OCI-LY1 (cell line): ENCODE measurements around the gene PPP1R15B.

Experiments used
- H2AFZ ChIP-seq: fragments of 200-600 bp; sonication (generic), shearing (Covaris generic); 2 replicates; pipeline ENCODE4 v1.6.0; 2014; ENCODE audit warnings: antibody characterized with exemption, mild to moderate bottlenecking, low read length
- H3F3A ChIP-seq: fragments of 200-600 bp; sonication (generic), shearing (Covaris generic); 2 replicates; pipeline ENCODE4 v1.6.0; 2014; ENCODE audit warnings: mild to moderate bottlenecking, antibody characterized with exemption, low read length, moderate library complexity; ENCODE audit not compliant: insufficient read depth
- H3K27ac ChIP-seq: fragments of 200-600 bp; sonication (generic); 2 replicates; pipeline ENCODE4 v1.5.1; 2014; ENCODE audit warnings: low read length, mixed run types, mild to moderate bottlenecking, low read depth; ENCODE audit not compliant: poor library complexity, severe bottlenecking
- H3K27me3 ChIP-seq: fragments of 200-600 bp; sonication (generic); 2 replicates; pipeline ENCODE4 v1.6.0; 2014; ENCODE audit warnings: antibody characterized with exemption, mild to moderate bottlenecking, low read length, moderate library complexity; ENCODE audit not compliant: insufficient read depth
- H3K36me3 ChIP-seq: fragments of 200-600 bp; sonication (generic); 2 replicates; pipeline ENCODE4 v1.6.1; 2014; ENCODE audit warnings: mild to moderate bottlenecking, antibody characterized with exemption, low read length, moderate library complexity, mixed read lengths; ENCODE audit not compliant: insufficient read depth
- H3K4me1 ChIP-seq: fragments of 200-600 bp; sonication (generic); 2 replicates; pipeline ENCODE4 v1.5.1; 2014; ENCODE audit warnings: mild to moderate bottlenecking, low read length, moderate library complexity; ENCODE audit not compliant: insufficient read depth, severe bottlenecking
- H3K4me2 ChIP-seq: fragments of 200-600 bp; sonication (generic), shearing (Covaris generic); 2 replicates; pipeline ENCODE4 v1.6.1; 2014; ENCODE audit warnings: low read length
- H3K4me3 ChIP-seq: fragments of 200-600 bp; sonication (generic); 2 replicates; pipeline ENCODE4 v1.5.1; 2014; ENCODE audit warnings: low read length, low read depth, mild to moderate bottlenecking, mixed read lengths; ENCODE audit not compliant: poor library complexity, severe bottlenecking
- H3K79me2 ChIP-seq: fragments of 200-600 bp; shearing (Covaris generic); 2 replicates; pipeline ENCODE4 v1.6.1; 2016; ENCODE audit warnings: mixed run types, low read length, mixed read lengths; ENCODE audit not compliant: insufficient read depth
- H3K9ac ChIP-seq: fragments of 200-600 bp; sonication (generic), shearing (Covaris generic); 2 replicates; pipeline ENCODE4 v1.6.1; 2014; ENCODE audit warnings: mild to moderate bottlenecking, low read length, mixed read lengths
- H3K9me2 ChIP-seq: fragments of 200-600 bp; sonication (generic), shearing (Covaris generic); 2 replicates; pipeline ENCODE4 v1.6.1; 2014; ENCODE audit warnings: low read depth, mild to moderate bottlenecking, low read length, mixed read lengths
- H3K9me3 ChIP-seq: fragments of 200-600 bp; shearing (Covaris generic); 2 replicates; pipeline ENCODE4 v1.6.1; 2014; ENCODE audit warnings: low read length, mixed read lengths
- H4K20me1 ChIP-seq: fragments of 200-600 bp; sonication (generic), shearing (Covaris generic); 2 replicates; pipeline ENCODE4 v1.6.0; 2016; ENCODE audit warnings: mild to moderate bottlenecking, low read length; ENCODE audit not compliant: insufficient read depth
- EZH2 ChIP-seq: fragments of 200-600 bp; sonication (generic), shearing (Covaris generic); IDR thresholded peaks from 2 replicates; pipeline ENCODE4 v1.8.0; 2017; ENCODE audit warnings: borderline replicate concordance, mixed run types, mild to moderate bottlenecking, antibody characterized with exemption, low read length, moderate library complexity, mixed read lengths
- TF ChIP-seq, protein P1 (sequence below): fragments of 200-600 bp; sonication (generic), shearing (Covaris generic); IDR thresholded peaks from 2 replicates; pipeline ENCODE4 v1.5.1; 2017; ENCODE audit warnings: mild to moderate bottlenecking, antibody characterized with exemption, low read length, moderate library complexity, mixed read lengths

The PPP1R15B gene

GRCh38 chr1:204376919-204377799, 34.5 kb downstream of the PPP1R15B start:
- Histone ChIP-seq H3K4me2 (peak overlapping the region; percentile 67), H2AFZ (no peak overlapping the region), H3K36me3 (no peaks in the 10 kb centered on the region), H3K27me3 (peaks cover 22% of the 10 kb centered on the region), H4K20me1 (no peaks in the 10 kb centered on the region), H3K27ac (no peak overlapping the region), H3K9ac (no peak overlapping the region), H3K4me3 (peak overlapping the region; percentile 49), H3K79me2 (no peaks in the 10 kb centered on the region), H3K4me1 (peaks cover 7% of the 10 kb centered on the region), H3K9me2 (no peaks in the 10 kb centered on the region), H3F3A (no peaks in the 10 kb centered on the region), H3K9me3 (no peaks in the 10 kb centered on the region)
- no peak for TF ChIP-seq EZH2
- TF ChIP-seq, protein P1, sequence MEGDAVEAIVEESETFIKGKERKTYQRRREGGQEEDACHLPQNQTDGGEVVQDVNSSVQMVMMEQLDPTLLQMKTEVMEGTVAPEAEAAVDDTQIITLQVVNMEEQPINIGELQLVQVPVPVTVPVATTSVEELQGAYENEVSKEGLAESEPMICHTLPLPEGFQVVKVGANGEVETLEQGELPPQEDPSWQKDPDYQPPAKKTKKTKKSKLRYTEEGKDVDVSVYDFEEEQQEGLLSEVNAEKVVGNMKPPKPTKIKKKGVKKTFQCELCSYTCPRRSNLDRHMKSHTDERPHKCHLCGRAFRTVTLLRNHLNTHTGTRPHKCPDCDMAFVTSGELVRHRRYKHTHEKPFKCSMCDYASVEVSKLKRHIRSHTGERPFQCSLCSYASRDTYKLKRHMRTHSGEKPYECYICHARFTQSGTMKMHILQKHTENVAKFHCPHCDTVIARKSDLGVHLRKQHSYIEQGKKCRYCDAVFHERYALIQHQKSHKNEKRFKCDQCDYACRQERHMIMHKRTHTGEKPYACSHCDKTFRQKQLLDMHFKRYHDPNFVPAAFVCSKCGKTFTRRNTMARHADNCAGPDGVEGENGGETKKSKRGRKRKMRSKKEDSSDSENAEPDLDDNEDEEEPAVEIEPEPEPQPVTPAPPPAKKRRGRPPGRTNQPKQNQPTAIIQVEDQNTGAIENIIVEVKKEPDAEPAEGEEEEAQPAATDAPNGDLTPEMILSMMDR: no peak

DNA sequence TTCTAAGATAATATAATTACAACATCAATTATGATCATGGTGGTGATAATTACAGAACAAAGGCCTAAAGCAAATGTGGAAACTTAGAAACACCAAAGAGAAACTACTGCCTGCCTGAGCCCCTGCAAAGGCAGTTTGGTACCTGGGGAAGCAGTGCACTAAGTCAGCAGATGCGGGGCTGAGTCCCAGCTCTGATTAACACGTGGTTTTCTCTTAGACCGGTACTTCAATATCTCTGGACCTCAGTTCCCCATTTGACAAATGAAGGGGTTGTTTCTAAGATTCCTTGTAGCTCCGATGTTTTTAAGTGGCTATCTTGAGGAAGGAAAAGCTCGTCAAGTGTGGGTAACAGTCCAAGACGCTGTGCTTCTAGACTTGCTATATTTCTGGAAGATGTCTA, 35.2 kb downstream of the PPP1R15B start:
- H3K36me3 ChIP-seq: no peaks in the 10 kb centered on the region
- no peak overlapping the region for H3K27ac ChIP-seq
- no peaks in the 10 kb centered on the region for H3K79me2 ChIP-seq
- H3K4me1 ChIP-seq: peaks cover 7% of the 10 kb centered on the region
- TF ChIP-seq, protein P1: no peak
- TF ChIP-seq EZH2: no peak
- no peaks in the 10 kb centered on the region for H4K20me1 ChIP-seq
- peaks cover 22% of the 10 kb centered on the region for H3K27me3 ChIP-seq
- H3K4me2 ChIP-seq: no peak overlapping the region
- H3K9me3 ChIP-seq: no peaks in the 10 kb centered on the region
- H2AFZ ChIP-seq: no peak overlapping the region
- no peak overlapping the region for H3K9ac ChIP-seq
- no peak overlapping the region for H3K4me3 ChIP-seq
- no peaks in the 10 kb centered on the region for H3F3A ChIP-seq
- H3K9me2 ChIP-seq: no peaks in the 10 kb centered on the region

- TF ChIP-seq EZH2: no peak
- Histone ChIP-seq H3K27ac (no peak overlapping the region), H3K9me2 (no peaks in the 10 kb centered on the region), H2AFZ (no peak overlapping the region), H3K4me3 (no peak overlapping the region), H3K9me3 (no peaks in the 10 kb centered on the region), H3K4me1 (peaks cover 7% of the 10 kb centered on the region), H3K36me3 (no peaks in the 10 kb centered on the region), H4K20me1 (no peaks in the 10 kb centered on the region), H3K79me2 (no peaks in the 10 kb centered on the region), H3K27me3 (peaks cover 22% of the 10 kb centered on the region; the same call in 1 of the 2 replicates), H3K9ac (no peak overlapping the region), H3F3A (no peaks in the 10 kb centered on the region), H3K4me2 (no peak overlapping the region)
Measured at GRCh38 chr1:204373911-204374310, 37.7 kb downstream of the PPP1R15B start.

DNA sequence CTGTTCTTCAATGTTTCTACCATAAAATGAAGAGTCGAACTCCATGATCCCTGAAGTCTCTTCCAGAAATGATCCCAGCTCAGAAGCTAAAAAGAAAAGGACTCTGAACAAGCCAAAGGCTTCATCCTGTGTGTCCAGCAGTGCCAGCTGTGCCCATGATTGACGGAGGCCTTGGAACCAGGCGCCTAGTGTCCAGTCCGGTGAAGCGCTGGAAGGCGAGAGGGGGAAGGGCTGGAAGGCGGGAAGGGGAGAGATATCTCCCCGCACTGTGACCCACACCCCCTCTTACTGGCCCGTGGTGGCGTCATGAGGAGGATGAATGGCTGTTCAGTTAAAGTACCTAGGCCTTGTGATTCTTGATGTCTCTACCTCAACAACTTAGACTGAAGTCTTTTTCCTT, 41.4 kb downstream of the PPP1R15B start:
- peaks cover 6% of the 10 kb centered on the region; the same call in 1 of the 2 replicates for H3K27me3 ChIP-seq
- no peak overlapping the region for H3K9ac ChIP-seq

More for the DNA sequence above, 41.4 kb downstream of the PPP1R15B start:
- H3F3A ChIP-seq: no peaks in the 10 kb centered on the region
- H3K27ac ChIP-seq: no peak overlapping the region
- H3K9me3 ChIP-seq: no peaks in the 10 kb centered on the region
- no peak overlapping the region for H3K4me2 ChIP-seq
- no peaks in the 10 kb centered on the region for H3K9me2 ChIP-seq
- no peaks in the 10 kb centered on the region for H4K20me1 ChIP-seq
- H3K79me2 ChIP-seq: no peaks in the 10 kb centered on the region
- no peak overlapping the region for H3K4me3 ChIP-seq
- H3K36me3 ChIP-seq: no peaks in the 10 kb centered on the region
- TF ChIP-seq EZH2: no peak
- TF ChIP-seq, protein P1: no peak
- H3K4me1 ChIP-seq: no peaks in the 10 kb centered on the region
- no peak overlapping the region for H2AFZ ChIP-seq
